SIG-M5 treated with dmso at 0.1 percent for 504 hours (cell line): ENCODE measurements around the gene PHKG2.
A peak's percentile ranks its signal among the peaks of the same experiment; 100 is the strongest.

Experiments used
- DNase-seq: peaks from one replicate; lab custom pipeline; 2025; ENCODE audit not compliant: unreplicated experiment; lab: John Stamatoyannopoulos, UW

PHKG2 gene

DNA sequence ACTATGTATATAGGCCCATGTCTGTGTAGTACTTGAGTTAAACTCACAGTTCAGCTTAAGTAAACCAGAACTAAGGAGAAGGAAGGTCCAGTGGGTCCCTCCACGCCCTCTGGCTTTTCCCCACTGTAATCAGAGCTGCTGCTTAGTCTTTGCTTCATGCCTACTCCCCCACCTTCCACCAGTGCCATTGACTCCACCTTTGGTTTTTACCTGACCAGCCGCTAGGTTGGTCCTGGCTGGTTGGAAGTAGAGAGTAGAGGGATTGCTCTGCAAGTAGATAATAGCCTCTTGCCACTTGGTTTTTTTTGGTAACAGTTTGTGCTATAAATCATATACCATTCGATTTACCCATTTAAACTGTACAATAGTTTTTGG, 22.8 kb upstream of the PHKG2 start:
- no peak for DNase-seq

DNA sequence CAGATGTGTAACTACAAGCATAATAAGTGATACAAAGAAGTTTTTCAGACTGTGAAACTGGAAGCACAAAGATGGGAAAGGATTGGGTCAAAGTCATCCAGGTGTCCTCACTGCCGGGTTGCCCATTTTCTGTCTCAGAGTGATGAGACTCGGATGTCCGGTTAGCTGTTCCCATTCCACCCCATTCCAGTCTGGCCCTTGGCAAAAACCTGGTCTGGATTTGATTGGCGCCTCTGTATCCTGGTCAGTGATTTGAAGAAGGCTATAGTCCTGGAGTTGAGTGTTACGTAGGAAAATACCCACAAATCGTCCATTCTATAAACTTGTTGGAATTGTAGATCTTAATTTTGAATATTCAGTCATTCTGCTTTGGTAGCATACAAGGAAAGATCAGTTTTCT, 19.9 kb upstream of the PHKG2 start:
- DNase-seq, result no peak

DNA sequence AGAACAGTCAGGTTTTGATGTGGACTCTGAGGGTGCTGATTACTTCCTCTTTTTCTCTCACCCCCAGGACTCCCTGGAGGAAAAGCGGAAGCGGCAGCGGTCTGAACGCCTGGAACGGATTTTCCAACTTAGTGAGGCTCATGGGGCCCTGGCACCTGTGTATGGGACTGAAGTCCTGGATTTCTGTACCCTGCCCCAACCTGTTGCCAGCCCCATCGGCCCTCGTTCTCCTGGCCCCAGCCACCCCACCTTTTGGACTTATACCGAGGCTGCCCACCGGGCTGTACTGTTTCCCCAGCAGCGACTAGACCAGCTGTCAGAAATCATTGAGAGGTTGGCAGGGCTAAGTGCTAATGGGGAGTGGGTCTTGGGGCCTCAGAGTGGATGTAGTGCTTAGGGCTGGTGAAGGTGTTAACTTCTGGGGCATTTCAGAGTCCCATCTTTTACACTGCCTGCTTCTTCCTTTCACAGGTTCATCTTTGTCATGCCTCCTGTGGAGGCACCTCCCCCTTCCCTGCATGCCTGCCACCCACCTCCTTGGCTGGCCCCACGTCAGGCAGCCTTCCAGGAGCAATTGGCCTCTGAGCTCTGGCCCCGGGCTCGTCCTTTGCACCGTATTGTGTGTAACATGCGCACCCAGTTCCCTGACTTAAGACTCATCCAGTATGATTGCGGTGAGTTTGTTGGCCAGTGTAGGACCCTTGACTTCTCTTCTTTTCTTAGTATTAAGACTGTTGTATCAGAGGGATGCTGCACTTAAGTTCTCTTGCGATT, 19.1 kb upstream of the PHKG2 start:
- DNase-seq, result no peak

DNA sequence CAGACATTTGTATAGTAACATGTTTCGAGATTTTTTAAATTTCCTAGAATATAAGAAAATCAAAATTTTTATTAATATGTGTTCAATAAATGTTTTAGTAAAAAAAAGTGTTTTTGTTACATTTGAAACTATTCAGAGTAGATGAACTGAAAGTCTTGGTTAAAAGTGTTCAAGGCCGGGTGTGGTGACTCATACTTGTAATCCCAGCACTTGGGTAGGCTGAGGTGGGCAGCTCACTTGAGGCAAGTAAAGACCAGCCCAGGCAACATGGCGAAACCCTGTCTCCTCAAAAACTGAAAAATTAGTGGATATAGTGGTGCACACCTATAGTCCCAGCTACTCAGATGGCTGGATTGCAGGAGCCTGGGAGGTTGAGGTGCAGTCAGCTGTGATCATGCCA, 16.8 kb upstream of the PHKG2 start:
- no peak for DNase-seq

DNA sequence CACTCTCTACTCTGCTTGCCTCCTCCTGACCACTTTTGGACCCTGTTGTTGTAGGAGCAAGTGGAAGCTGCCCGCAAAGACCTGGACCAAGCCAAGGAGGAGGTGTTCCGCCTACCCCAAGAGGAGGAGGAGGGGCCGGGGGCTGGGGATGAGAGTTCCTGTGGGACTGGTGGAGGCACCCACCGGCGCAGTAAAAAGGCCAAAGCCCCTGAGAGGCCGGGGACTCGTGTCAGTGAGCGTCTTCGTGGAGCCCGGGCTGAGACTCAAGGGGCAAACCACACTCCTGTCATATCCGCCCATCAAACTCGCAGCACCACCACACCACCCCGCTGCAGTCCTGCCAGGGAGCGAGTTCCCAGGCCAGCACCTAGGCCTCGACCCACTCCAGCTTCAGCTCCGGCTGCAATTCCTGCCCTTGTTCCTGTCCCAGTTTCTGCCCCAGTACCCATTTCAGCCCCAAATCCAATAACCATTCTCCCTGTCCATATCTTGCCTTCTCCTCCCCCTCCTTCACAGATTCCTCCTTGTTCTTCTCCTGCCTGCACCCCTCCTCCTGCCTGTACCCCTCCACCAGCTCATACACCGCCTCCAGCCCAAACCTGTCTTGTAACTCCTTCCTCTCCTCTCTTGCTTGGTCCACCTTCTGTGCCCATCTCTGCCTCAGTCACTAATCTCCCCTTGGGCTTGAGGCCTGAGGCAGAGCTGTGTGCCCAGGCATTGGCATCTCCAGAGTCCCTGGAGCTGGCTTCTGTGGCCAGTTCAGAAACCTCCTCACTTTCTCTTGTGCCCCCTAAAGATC, 11.0 kb upstream of the PHKG2 start:
- DNase-seq, result no peak

DNA sequence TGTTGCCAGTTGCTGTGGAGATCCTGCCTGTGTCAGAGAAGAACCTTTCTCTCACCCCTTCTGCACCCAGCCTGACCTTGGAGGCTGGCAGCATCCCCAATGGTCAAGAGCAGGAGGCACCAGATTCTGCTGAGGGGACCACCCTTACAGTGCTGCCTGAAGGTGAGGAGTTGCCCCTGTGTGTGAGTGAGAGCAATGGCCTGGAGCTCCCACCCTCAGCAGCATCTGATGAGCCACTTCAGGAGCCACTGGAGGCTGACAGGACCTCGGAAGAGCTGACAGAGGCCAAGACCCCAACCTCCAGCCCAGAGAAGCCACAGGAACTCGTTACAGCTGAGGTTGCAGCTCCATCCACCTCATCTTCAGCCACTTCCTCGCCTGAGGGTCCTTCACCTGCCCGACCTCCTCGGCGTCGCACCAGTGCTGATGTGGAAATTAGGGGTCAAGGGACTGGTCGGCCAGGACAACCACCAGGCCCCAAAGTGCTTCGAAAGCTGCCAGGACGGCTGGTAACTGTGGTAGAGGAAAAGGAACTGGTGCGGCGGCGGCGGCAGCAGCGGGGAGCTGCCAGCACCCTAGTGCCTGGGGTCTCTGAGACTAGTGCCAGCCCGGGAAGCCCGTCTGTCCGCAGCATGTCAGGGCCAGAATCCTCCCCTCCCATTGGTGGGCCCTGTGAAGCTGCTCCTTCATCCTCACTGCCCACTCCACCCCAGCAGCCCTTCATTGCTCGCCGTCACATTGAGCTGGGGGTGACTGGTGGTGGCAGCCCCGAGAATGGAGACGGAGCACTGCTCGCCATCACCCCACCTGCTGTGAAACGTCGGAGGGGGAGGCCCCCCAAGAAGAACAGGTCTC, 10.2 kb upstream of the PHKG2 start:
- DNase-seq, result no peak

DNA sequence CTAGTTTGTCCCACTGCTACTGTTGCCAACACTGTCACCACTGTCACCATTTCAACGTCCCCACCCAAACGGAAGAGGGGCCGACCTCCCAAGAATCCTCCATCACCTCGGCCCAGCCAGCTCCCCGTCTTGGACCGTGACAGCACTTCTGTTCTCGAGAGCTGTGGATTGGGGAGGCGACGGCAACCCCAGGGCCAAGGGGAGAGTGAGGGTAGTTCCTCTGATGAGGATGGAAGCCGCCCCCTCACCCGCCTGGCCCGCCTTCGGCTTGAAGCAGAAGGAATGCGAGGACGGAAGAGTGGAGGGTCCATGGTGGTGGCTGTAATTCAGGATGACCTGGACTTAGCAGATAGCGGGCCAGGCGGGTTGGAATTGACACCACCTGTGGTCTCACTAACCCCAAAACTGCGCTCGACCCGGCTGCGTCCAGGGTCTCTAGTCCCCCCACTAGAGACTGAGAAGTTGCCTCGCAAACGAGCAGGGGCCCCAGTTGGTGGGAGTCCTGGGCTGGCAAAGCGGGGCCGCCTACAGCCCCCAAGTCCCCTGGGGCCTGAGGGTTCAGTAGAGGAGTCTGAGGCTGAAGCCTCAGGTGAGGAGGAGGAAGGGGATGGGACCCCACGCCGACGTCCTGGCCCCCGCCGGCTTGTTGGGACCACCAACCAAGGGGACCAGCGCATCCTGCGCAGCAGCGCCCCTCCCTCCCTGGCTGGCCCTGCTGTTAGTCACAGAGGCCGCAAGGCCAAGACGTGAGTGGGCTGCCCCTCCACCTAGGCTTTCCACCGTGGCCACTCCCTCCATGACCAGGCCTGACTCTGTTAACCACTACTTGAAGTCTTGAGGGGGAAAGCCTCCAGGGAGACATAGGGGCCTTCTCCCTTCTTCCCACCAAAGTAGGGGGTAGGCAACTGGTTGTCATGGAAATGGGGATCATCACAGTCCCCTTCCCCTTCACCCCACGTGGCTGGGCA, 9.0 kb upstream of the PHKG2 start:
- no peak for DNase-seq

DNA sequence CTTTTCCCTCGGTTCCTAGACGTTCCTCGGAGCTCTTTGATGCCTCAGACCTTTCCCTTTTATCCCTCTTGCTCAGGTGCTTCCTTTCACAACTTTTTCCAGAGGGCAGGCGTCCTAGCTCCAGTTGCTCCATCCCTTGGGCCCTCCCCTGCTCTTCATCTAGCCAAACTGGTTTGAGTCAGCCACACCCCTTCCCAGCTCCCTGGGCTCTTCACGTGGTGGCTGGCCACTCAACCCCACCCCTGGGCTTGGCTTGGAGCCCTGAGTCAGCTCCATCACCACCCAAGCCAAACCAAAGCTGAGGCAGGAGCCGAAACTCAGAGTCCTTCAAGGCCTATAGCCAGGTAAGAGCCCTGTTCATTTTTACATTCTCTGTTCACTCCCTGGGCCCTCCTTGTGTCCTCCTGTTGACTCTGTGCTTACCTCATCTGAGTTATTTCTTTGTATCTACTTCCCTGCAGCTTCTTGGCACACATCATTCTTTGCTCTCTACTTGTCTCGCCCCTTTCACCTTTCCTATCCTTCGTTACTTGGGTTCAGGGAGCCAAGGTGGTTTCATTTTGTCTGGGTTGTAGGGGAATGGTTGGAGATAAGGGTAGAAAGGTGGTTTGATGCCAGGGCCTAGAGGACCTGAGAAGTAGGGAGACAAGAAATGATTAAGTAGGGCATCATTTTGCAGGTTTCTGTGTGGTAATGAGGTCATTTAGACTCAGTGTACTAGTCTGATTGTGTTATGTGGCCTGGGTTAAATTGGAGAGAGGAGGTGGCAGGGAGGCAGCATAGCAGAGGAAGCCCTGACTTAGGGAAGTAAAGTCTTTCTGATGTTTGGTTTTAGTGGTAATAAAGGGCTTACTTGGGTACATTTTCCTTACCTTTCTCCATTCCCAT, 7.6 kb upstream of the PHKG2 start:
- peak; percentile 64 for DNase-seq

DNA sequence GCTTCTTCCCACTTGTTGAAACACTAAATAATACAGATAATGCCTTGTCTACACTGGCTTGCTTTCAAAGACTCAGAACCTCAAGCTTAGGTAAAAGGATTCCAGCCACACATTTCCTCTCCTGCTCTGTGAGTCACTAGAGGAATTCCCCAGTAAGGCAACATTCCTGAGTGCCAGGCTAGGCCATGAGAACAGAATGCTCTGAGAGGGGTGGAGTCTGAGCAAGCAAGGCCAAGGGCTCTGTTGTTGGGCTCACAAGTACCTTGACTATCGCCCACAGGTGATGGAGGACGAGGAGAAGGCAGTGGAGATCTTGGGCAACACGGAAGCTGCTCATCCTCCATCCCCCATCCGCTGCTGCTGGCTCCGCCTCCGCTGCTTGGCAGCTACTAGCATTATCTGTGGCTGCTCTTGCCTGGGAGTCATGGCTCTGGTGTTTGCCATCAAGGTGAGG, 6.7 kb upstream of the PHKG2 start:
- DNase-seq, result peak; percentile 64

DNA sequence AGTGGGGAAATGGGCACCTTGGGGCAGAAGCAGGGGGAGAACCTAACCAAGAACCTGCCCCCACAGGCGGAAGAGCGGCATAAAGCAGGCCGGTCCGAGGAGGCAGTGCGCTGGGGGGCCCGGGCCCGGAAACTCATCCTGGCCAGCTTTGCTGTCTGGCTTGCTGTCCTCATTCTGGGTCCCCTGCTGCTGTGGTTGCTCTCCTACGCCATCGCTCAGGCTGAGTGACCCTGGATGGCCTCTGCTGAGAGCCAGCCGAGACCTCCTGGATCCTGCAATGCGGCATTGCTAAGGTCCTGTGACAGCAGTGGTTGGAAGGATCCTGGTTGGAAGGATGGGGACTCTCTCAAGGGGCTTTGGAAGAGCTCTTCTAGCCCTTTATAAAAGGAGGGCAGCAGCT, 4.5 kb upstream of the PHKG2 start:
- no peak for DNase-seq

DNA sequence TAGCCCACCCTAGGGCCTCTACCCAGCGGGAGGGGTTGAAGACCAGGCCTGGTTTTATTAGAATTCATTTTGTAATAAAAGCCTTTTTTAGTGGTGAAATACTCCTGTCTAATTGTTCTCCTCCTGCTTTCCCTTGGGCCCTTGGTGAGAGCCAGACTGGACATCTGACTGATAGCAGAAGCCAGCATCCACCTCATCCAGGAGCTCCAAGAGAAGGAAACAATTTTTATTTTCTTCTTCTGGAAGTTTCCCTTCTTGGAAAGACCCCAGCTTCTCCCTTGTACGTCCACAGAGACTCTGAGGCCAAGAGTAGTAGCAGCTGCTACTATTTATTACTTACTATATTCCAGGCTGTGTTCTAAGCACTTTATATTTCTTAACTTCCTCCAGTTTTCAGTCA, 4.0 kb upstream of the PHKG2 start:
- DNase-seq, result no peak

DNA sequence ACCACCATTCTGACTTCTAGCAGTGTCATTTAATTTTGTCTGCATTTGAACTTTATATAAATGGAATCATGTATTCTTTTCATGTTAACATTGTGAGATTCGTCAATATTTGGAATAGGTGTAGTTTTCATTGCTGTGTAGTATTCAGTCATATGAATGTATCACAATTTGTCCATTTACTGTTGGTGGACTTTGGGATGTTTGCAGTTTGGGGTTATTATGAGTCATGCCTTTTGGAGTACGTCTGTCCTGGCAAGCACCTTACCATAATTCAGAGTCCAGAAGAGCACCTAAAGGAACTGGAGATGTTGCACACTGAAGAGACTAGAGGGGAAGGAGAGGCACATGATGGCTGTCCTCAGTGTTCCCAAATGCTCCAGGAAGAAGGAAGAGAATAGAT, 3.1 kb upstream of the PHKG2 start:
- DNase-seq, result no peak

DNA sequence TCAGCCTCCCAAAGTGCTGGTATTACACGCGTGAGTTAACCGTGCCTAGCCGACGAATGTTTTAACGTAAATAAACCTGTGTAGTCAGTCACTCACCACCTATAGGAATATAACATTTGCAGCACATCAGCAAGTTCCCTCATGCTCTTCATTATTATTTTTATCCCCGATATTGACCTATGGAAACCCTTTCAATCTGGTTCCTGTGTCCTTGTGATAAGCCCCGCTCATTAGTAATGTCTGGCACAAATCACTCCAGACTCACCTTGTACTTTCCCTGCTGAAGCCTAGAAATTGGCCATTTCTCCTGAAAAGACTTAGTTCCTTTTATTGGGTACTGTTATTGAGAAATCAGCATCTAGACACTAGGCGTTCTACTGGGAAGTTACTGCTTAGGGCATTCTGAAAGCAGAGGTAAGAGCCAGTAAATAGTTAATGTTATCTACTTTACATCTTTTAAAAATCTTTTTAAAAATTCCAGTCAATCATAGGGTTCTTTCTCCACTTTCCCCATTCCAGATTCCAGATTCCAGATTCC, 1.5 kb upstream of the PHKG2 start:
- peak; percentile 43 for DNase-seq

DNA sequence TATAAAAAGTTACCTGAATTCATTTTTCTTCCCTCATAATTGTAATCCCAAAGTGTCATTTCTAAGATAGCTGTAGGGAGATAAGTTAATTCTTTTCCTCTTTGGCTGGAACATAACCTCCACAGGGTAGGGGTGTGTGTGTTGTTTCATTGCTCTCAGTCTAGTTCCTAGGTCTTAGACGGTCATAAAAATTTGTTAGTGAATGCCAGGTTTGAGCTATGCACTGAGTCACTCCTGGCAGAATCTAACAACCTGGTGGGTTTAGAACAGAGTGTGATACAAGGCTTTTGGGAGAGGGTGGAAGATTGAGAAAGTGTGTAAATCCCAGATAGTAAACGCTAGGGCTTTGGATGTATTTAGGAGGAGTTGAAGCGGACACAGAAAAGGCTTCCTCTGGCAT, 894 bp upstream of the PHKG2 start:
- DNase-seq, result no peak

DNA sequence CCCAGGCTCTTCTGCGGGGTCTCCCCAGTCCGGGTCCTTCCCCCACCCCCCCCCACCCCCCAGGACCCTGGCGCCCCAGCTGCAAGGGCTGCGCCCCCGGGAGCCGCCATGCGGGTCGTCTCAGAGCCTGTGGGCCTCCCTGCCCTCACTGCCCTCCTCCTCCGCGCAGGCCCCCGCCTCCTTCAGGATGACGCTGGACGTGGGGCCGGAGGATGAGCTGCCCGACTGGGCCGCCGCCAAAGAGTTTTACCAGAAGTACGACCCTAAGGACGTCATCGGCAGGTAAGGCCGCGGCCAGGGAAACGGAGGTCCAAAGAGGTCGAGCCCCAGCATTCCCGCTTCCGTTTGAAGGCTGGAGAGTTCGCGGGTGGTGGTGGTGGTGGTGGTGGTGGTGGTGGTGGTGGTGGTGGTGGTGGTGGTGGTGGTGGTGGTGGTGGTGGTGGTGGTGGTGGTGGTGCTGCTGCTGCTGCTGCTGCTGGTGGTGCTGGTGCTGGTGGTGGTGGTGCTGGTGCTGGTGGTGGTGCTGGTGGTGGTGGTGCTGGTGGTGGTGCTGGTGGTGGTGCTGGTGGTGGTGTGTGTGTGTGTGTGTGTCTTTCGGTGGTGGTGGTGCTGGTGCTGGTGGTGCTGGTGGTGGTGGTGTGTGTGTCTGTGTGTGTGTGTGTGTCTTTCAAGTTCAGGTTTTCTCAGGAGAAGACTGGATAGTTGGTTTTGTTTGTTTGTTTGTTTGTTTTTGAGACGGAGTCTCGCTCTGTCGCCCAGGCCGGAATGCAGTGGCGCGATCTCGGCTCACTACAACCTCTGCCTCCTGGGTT, 615 bp downstream of the PHKG2 start:
- DNase-seq, result no peak

DNA sequence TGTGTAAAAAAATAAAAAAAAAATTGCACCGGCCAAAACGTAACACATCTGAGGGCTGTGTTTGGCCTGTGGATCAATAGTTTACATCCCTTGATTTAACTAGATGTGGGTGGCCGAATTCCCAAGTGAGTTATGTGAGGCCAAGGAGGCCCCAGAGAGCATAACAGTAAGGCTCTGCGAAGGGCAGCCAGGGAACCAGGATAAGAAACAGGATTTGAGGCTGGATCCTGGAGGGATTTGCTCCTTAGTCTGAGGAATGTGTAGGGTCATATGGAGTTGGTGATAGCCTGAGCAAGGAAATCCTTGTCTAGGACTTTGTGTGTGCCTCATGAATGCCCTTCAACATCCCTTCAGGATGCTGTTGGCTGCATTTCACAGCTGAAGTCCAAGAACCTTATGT, 2.0 kb downstream of the PHKG2 start:
- DNase-seq, result no peak

DNA sequence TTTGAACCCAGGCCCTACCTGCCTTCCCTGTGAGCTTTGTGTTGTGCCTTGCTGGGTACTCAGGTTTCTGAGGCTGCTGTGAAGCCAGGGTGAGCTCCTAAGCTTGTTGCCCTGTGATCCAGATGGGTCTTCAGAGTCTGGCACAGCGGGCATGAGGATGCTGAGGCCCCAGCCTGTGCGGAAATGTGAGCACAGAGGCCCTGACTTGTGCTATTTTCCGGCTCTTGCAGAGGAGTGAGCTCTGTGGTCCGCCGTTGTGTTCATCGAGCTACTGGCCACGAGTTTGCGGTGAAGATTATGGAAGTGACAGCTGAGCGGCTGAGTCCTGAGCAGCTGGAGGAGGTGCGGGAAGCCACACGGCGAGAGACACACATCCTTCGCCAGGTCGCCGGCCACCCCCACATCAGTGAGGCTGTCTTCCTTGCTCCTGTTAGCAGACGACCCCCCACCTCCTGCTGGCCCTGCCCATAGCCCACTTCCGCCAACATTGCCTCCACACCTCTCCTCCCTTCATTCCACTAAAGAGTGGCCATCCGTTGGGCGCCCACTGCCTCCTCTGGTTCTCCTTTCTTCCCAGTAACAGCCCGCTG, 2.7 kb downstream of the PHKG2 start:
- no peak for DNase-seq

DNA sequence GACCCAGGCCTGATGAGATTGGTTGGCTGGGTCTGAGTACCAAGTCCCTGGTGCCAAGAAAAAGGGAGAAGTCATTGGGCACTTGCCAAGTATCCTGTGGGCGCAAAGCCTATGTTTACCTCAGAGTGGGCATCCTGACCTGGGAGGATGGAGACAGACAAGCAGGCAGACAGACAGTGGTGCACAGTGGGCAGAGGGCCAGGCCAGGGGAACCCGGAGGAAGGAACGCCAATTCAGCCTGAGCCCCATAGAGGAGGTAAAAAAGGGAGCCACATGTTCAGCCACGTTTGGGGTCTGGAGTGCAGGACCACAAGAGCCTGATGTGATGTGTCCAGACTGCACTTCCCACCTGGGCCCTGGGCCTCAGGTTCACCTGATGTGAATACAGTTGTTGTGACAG, 5.4 kb downstream of the PHKG2 start:
- no peak for DNase-seq
